Stimulated activated CD4-positive, alpha-beta T cell treated with anti-CD3 and anti-CD28 coated beads, Interleukin-15, amount 100 ng/mL, for 48 hours (primary cell): Measurements from ENCODE around the gene RALGAPA2.

Experiments used
- DNase-seq, 2 donors: peaks; one replicate each; pipeline ENCODE4 v3.0.0-alpha.2; 2020; ENCODE audit warnings: low read depth in 2 of 2

The RALGAPA2 gene

GRCh38 chr20:20436689-20437088 is 275.8 kb downstream of the RALGAPA2 start:
- no peak for DNase-seq

- DNase-seq: no peak
Measured at GRCh38 chr20:20435453-20435852, 277.0 kb downstream of the RALGAPA2 start.

- no peak for DNase-seq
Measured at GRCh38 chr20:20432618-20433286, 279.7 kb downstream of the RALGAPA2 start.

GRCh38 chr20:20430066-20430465 is 282.4 kb downstream of the RALGAPA2 start:
- no peak for DNase-seq

GRCh38 chr20:20428067-20428466 is 284.4 kb downstream of the RALGAPA2 start:
- DNase-seq: no peak

GRCh38 chr20:20427227-20427864 is 285.1 kb downstream of the RALGAPA2 start:
- DNase-seq: no peak

- no peak for DNase-seq
Measured at GRCh38 chr20:20426655-20426907, 285.9 kb downstream of the RALGAPA2 start.

- no peak for DNase-seq
Measured at GRCh38 chr20:20425823-20426654, 286.4 kb downstream of the RALGAPA2 start.

GRCh38 chr20:20423117-20423516 is 289.3 kb downstream of the RALGAPA2 start:
- no peak for DNase-seq

- DNase-seq: no peak
Measured at GRCh38 chr20:20417876-20418676, 294.4 kb downstream of the RALGAPA2 start.

GRCh38 chr20:20415321-20415720 is 297.1 kb downstream of the RALGAPA2 start:
- DNase-seq: no peak

- DNase-seq: no peak
Measured at GRCh38 chr20:20414640-20415220, 297.7 kb downstream of the RALGAPA2 start.

- DNase-seq: no peak
Measured at GRCh38 chr20:20413810-20414281, 298.6 kb downstream of the RALGAPA2 start.

- peak; percentile 17 to 21 for DNase-seq
Measured at GRCh38 chr20:20412750-20413149, 299.7 kb downstream of the RALGAPA2 start.

GRCh38 chr20:20411836-20412235 is 300.6 kb downstream of the RALGAPA2 start:
- no peak for DNase-seq

- DNase-seq: no peak
Measured at GRCh38 chr20:20411402-20411801, 301.0 kb downstream of the RALGAPA2 start.

GRCh38 chr20:20410678-20411077 is 301.8 kb downstream of the RALGAPA2 start:
- no peak for DNase-seq

GRCh38 chr20:20409331-20409730 is 303.1 kb downstream of the RALGAPA2 start:
- no peak for DNase-seq

GRCh38 chr20:20407891-20408805 is 304.3 kb downstream of the RALGAPA2 start:
- no peak for DNase-seq

GRCh38 chr20:20406306-20406705 is 306.1 kb downstream of the RALGAPA2 start:
- DNase-seq: no peak

- DNase-seq: no peak
Measured at GRCh38 chr20:20405623-20406022, 306.8 kb downstream of the RALGAPA2 start.
